Measurements from ENCODE around the gene NAA50. TPM values are rescaled to one million over a fixed set of nuclear protein-coding genes. Genes with fewer than 3 reads are reported as not detected.

NAA50 gene
- total and polyA plus RNA-seq, 2 of the 13 experiments (the other 11 are each of a cell fraction or from before 2014, with no cell fraction given) = 30.2 to 233 TPM

DNA sequence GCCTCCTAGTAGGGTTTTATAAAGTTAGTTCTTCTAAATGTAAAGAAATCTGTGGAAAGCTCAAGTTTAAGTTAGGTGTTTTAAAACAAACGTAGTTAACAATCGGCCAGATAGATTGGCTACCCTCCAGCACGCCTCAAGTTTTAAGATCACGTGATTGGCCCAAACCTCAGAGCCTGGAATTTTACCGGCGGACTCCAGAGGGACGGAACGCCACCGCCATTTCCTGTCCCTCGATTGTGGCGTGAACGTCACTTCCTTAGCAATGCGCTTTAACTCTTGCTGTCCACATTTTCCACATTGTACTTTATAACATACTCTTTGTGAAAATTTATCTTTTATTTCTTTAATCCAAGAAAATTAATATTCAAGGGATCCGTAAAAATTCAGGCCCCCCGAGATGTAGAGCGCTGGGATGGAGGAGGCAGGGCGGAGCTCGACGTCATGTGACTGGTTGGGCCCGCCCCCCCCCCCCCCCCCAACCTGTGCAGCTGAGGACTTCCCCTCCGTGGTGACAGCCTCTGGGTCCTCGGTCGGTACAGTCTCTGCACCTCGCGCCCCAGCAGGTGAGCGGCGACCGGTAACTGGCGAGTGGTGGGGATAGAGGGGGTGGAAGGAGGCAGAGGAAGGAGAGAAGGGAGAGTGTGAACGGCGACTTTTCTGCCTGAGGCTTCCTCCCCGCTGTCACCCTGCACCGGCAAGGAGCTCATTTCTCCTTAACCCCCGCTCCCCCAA lies 666 bp upstream of the NAA50 start, which contains the start of gene ATP6V1A:
Gene ATP6V1A (plus strand): TSS at position 488 of the 735 bp plus-strand sequence. CDS start 31,719 bp downstream, outside the sequence.
- Histone ChIP-seq H3K9me3 (ENCODE audit: low read length) (no peaks in the 10 kb centered on the region), H3K4me1 (ENCODE audit: insufficient read depth, low read length) (peaks cover 49% of the 10 kb centered on the region), H3K27me3 (ENCODE audit: control insufficient read depth in 1 of 2, insufficient read depth in 2 of 2, low read length in 2 of 2) (no peaks in the 10 kb centered on the region; a peak in 1 of 5 replicates), H3K4me2 (ENCODE audit: low read depth, low read length) (peak within 1 kb of the TSS; percentile 97), H3K4me3 (replicated peaks in 1 of 3; ENCODE audit: insufficient read depth in 1 of 3, low read depth in 2 of 3, low read length in 3 of 3) (peak within 1 kb of the TSS; percentile 92 to 100 (median 97)), H2AFZ (ENCODE audit: low read length) (peak within 1 kb of the TSS; percentile 61), H3K79me2 (ENCODE audit: insufficient read depth, low read length) (peaks cover 87% of the 10 kb centered on the region), H4K20me1 (ENCODE audit: insufficient read depth, low read length) (peaks cover 26% of the 10 kb centered on the region), H3K9ac (ENCODE audit: insufficient read depth, low read depth, low read length) (peak within 1 kb of the TSS; percentile 98), H3K27ac (ENCODE audit: extremely low read length, insufficient read depth, low read length) (peak within 1 kb of the TSS; percentile 100), H3K36me3 (replicated peaks in 1 of 2; ENCODE audit: control insufficient read depth in 1 of 2, insufficient read depth in 2 of 2, low read length in 2 of 2) (no peaks in the 10 kb centered on the region)
- ChIA-PET POLR2A (interaction anchor here (0.6 to 4.0 kb wide), 8 partner anchors 10 to 232 kb away, joined by 3 to 22 read pairs (median 3); partner anchors contain the start of genes SPICE1 and USF3), CTCF (ENCODE audit: low intra/inter-chr PET ratio, low total read pairs) (no interaction called here)
- DNase-seq (ENCODE audit: low spot score) (peak; percentile 95), FAIRE-seq (peak; percentile 95), ATAC-seq (peak; percentile 81)
- in situ Hi-C loops (cut with HindIII; ENCODE audit: extremely low pct_ligation_motif_present, low pct_unique_long_range_greater_than_20kb) = loop anchor here (10.0 kb wide), 1 partner anchor 88 kb away; the partner anchor contains the start of gene GRAMD1C
- WGBS (ENCODE audit: low lambda C conversion rate) = under 1% methylated on average over 31 of the region's 34 CpGs
- intact Hi-C loops (cut with micrococcal nuclease; ENCODE audit: unreplicated experiment) = loop anchor here (1.0 to 10.0 kb wide), 5 partner anchors 9 to 310 kb away; partner anchors contain the start of genes CCDC191, QTRT2 and USF3
- BruUV-seq (replicated peaks) = no TSS peak
- no peak for TF ChIP-seq HMG20B (CRISPR knock-in tag; conservative IDR thresholded peaks at IDR 0.05)
- no peak for TF ChIP-seq ZSCAN22 (CRISPR knock-in tag; IDR thresholded peaks at IDR 0.05)
- peak; percentile 16; the same call in 1 of the 2 replicates for TF ChIP-seq ZSCAN31 (CRISPR knock-in tag; IDR thresholded peaks at IDR 0.05; ENCODE audit: low read depth)
- TF ChIP-seq ISL2 (CRISPR knock-in tag; IDR thresholded peaks at IDR 0.05) = peak; percentile 14; the same call in 1 of the 2 replicates
- no peak for TF ChIP-seq TCF12 (IDR thresholded peaks at IDR 0.05)
- TF ChIP-seq TCF12 (CRISPR knock-in tag; IDR thresholded peaks at IDR 0.05) = no peak
- TF ChIP-seq, protein P1, sequence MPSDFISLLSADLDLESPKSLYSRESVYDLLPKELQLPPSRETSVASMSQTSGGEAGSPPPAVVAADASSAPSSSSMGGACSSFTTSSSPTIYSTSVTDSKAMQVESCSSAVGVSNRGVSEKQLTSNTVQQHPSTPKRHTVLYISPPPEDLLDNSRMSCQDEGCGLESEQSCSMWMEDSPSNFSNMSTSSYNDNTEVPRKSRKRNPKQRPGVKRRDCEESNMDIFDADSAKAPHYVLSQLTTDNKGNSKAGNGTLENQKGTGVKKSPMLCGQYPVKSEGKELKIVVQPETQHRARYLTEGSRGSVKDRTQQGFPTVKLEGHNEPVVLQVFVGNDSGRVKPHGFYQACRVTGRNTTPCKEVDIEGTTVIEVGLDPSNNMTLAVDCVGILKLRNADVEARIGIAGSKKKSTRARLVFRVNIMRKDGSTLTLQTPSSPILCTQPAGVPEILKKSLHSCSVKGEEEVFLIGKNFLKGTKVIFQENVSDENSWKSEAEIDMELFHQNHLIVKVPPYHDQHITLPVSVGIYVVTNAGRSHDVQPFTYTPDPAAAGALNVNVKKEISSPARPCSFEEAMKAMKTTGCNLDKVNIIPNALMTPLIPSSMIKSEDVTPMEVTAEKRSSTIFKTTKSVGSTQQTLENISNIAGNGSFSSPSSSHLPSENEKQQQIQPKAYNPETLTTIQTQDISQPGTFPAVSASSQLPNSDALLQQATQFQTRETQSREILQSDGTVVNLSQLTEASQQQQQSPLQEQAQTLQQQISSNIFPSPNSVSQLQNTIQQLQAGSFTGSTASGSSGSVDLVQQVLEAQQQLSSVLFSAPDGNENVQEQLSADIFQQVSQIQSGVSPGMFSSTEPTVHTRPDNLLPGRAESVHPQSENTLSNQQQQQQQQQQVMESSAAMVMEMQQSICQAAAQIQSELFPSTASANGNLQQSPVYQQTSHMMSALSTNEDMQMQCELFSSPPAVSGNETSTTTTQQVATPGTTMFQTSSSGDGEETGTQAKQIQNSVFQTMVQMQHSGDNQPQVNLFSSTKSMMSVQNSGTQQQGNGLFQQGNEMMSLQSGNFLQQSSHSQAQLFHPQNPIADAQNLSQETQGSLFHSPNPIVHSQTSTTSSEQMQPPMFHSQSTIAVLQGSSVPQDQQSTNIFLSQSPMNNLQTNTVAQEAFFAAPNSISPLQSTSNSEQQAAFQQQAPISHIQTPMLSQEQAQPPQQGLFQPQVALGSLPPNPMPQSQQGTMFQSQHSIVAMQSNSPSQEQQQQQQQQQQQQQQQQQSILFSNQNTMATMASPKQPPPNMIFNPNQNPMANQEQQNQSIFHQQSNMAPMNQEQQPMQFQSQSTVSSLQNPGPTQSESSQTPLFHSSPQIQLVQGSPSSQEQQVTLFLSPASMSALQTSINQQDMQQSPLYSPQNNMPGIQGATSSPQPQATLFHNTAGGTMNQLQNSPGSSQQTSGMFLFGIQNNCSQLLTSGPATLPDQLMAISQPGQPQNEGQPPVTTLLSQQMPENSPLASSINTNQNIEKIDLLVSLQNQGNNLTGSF (CRISPR knock-in tag; IDR thresholded peaks at IDR 0.05) = peak; percentile 90
- no peak for TF ChIP-seq ZNF33B (CRISPR knock-in tag; IDR thresholded peaks at IDR 0.05)
- TF ChIP-seq, protein P2, sequence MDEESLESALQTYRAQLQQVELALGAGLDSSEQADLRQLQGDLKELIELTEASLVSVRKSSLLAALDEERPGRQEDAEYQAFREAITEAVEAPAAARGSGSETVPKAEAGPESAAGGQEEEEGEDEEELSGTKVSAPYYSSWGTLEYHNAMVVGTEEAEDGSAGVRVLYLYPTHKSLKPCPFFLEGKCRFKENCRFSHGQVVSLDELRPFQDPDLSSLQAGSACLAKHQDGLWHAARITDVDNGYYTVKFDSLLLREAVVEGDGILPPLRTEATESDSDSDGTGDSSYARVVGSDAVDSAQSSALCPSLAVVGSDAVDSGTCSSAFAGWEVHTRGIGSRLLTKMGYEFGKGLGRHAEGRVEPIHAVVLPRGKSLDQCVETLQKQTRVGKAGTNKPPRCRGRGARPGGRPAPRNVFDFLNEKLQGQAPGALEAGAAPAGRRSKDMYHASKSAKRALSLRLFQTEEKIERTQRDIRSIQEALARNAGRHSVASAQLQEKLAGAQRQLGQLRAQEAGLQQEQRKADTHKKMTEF (CRISPR knock-in tag; IDR thresholded peaks at IDR 0.05) = peak; percentile 4; the same call in 1 of the 2 replicates
- peak; percentile 88 for TF ChIP-seq KAT8 (CRISPR knock-in tag; IDR thresholded peaks at IDR 0.05)
- peak; percentile 53; the same call in 1 of the 2 replicates for TF ChIP-seq KMT2A (CRISPR knock-in tag; IDR thresholded peaks at IDR 0.05)
- TF ChIP-seq, protein P3, sequence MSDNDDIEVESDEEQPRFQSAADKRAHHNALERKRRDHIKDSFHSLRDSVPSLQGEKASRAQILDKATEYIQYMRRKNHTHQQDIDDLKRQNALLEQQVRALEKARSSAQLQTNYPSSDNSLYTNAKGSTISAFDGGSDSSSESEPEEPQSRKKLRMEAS (IDR thresholded peaks at IDR 0.05) = peak; percentile 52; the same call in 1 of the 2 replicates
- TF ChIP-seq, protein P4, sequence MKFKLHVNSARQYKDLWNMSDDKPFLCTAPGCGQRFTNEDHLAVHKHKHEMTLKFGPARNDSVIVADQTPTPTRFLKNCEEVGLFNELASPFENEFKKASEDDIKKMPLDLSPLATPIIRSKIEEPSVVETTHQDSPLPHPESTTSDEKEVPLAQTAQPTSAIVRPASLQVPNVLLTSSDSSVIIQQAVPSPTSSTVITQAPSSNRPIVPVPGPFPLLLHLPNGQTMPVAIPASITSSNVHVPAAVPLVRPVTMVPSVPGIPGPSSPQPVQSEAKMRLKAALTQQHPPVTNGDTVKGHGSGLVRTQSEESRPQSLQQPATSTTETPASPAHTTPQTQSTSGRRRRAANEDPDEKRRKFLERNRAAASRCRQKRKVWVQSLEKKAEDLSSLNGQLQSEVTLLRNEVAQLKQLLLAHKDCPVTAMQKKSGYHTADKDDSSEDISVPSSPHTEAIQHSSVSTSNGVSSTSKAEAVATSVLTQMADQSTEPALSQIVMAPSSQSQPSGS (CRISPR knock-in tag; IDR thresholded peaks at IDR 0.05) = peak; percentile 34; the same call in 1 of the 2 replicates
- TF ChIP-seq POGZ (CRISPR knock-in tag; IDR thresholded peaks at IDR 0.05) = peak; percentile 38; the same call in 1 of the 2 replicates
- no peak for TF ChIP-seq FLYWCH1 (CRISPR knock-in tag; IDR thresholded peaks at IDR 0.05)
- no peak for TF ChIP-seq RBM39 (IDR thresholded peaks at IDR 0.05; ENCODE audit: low read depth, low read length, poor library complexity, severe bottlenecking)

All from HepG2 (cell line).